ENCODE data around the gene ZNHIT3.

DNA sequence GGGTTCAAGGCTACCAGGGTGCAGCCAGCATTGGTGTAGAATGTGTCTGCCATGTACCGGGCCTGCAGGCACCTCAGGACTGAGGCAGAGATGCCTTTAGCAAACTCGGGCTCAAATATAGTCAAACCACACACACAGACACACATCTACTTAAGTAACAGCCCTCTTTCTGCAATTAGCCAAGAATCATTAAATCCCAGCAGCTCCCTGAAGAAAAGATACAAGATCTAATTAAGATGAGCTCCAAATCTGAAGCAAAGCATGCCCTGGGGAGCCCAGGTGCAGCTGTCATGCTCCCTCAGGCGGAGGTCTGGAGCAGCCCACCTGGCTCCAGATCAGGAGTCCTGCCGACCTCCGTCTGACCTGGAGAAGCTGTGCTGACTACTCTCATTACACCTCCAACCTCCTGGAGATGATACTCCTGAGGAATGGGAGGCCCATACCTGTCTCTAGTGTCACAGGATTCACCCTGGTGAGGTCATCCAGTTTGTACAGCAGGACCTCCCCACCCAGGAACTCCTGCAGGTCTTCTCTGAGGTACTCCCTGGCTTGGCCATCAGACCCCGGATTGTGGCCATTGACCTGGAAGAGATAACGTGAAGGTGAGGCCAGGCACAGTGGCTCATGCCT is 41.3 kb downstream of the ZNHIT3 start:
- TF ChIP-seq, protein P1, sequence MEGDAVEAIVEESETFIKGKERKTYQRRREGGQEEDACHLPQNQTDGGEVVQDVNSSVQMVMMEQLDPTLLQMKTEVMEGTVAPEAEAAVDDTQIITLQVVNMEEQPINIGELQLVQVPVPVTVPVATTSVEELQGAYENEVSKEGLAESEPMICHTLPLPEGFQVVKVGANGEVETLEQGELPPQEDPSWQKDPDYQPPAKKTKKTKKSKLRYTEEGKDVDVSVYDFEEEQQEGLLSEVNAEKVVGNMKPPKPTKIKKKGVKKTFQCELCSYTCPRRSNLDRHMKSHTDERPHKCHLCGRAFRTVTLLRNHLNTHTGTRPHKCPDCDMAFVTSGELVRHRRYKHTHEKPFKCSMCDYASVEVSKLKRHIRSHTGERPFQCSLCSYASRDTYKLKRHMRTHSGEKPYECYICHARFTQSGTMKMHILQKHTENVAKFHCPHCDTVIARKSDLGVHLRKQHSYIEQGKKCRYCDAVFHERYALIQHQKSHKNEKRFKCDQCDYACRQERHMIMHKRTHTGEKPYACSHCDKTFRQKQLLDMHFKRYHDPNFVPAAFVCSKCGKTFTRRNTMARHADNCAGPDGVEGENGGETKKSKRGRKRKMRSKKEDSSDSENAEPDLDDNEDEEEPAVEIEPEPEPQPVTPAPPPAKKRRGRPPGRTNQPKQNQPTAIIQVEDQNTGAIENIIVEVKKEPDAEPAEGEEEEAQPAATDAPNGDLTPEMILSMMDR (IDR thresholded peaks at IDR 0.05): no peak
- no peak for TF ChIP-seq POLR2A (IDR thresholded peaks at IDR 0.05)

Measured in lower leg skin (tissue), 3 donors.